Measurements from ENCODE around the gene NDUFV1.
A peak's percentile ranks its signal among the peaks of the same experiment; 100 is the strongest.

Gene NDUFV1

GRCh38 chr11:67606492-67607295, at the start of gene NDUFV1:
TSS of gene NDUFV1 (plus strand) at chr11:67606936. CDS start at chr11:67607005, 69 bp downstream.
- DNase-seq = peak; percentile 85

GRCh38 chr11:67558084-67558772, 48.5 kb upstream of the NDUFV1 start:
- peak; percentile 36 for DNase-seq

GRCh38 chr11:67561971-67562619, 44.6 kb upstream of the NDUFV1 start:
- peak; percentile 66 for DNase-seq

- DNase-seq = peak; percentile 47
Measured at GRCh38 chr11:67562963-67563704, 43.6 kb upstream of the NDUFV1 start.

GRCh38 chr11:67563705-67564114, 43.0 kb upstream of the NDUFV1 start:
- peak; percentile 96 for DNase-seq

GRCh38 chr11:67564230-67564629, 42.5 kb upstream of the NDUFV1 start:
- DNase-seq = peak; percentile 49

GRCh38 chr11:67571443-67571842, 35.3 kb upstream of the NDUFV1 start:
- DNase-seq = no peak

- DNase-seq = no peak
Measured at GRCh38 chr11:67572305-67572704, 34.4 kb upstream of the NDUFV1 start.

- DNase-seq = peak; percentile 13
Measured at GRCh38 chr11:67572747-67573419, 33.9 kb upstream of the NDUFV1 start.

GRCh38 chr11:67574938-67575337, 31.8 kb upstream of the NDUFV1 start:
- no peak for DNase-seq

- DNase-seq = no peak
Measured at GRCh38 chr11:67576735-67577475, 29.8 kb upstream of the NDUFV1 start.

- no peak for DNase-seq
Measured at GRCh38 chr11:67577951-67578350, 28.8 kb upstream of the NDUFV1 start.

- peak; percentile 43 for DNase-seq
Measured at GRCh38 chr11:67581469-67581868, 25.3 kb upstream of the NDUFV1 start.

- no peak for DNase-seq
Measured at GRCh38 chr11:67582011-67582410, 24.7 kb upstream of the NDUFV1 start.

- DNase-seq = peak; percentile 91
Measured at GRCh38 chr11:67583247-67584204, 23.2 kb upstream of the NDUFV1 start, which contains the start of gene GSTP1. TSS of gene GSTP1 (plus strand) at chr11:67583812. CDS start at chr11:67583844, 32 bp downstream.

GRCh38 chr11:67584205-67584880, 22.4 kb upstream of the NDUFV1 start:
- DNase-seq = no peak

GRCh38 chr11:67584881-67585873, 21.6 kb upstream of the NDUFV1 start:
- DNase-seq = no peak

GRCh38 chr11:67585911-67586310, 20.8 kb upstream of the NDUFV1 start:
- DNase-seq = no peak
